HS-27A (cell line): Measurements from ENCODE around the gene SPEF2.
"Not testable (repeated sequence)": the region's sequence is repeated elsewhere in the genome, so short reads cannot be mapped to it uniquely, and the experiment has no call there.

Source experiments
- DNase-seq: peaks from one replicate; pipeline ENCODE4 v3.0.0-alpha.2; 2012; ENCODE audit warnings: low read depth, missing footprints

The SPEF2 gene

GRCh38 chr5:35823347-35824098 lies 205.9 kb downstream of the SPEF2 start:
- no peak for DNase-seq

GRCh38 chr5:35826056-35826455 lies 208.4 kb downstream of the SPEF2 start:
- no peak for DNase-seq

GRCh38 chr5:35826554-35826953 lies 208.9 kb downstream of the SPEF2 start:
- DNase-seq: no peak

GRCh38 chr5:35828082-35828598 lies 210.5 kb downstream of the SPEF2 start:
- no peak for DNase-seq

- no peak for DNase-seq
Observed at GRCh38 chr5:35830587-35830986, 212.9 kb downstream of the SPEF2 start.

- no peak for DNase-seq
Observed at GRCh38 chr5:35832762-35833161, 215.1 kb downstream of the SPEF2 start.

- DNase-seq: no peak
Observed at GRCh38 chr5:35833224-35833623, 215.6 kb downstream of the SPEF2 start.

GRCh38 chr5:35835796-35836742 lies 218.4 kb downstream of the SPEF2 start:
- DNase-seq: no peak

GRCh38 chr5:35838370-35839042 lies 220.8 kb downstream of the SPEF2 start:
- DNase-seq: no peak

- DNase-seq: no peak
Observed at GRCh38 chr5:35842856-35843255, 225.2 kb downstream of the SPEF2 start.

GRCh38 chr5:35845508-35845907 lies 227.8 kb downstream of the SPEF2 start:
- not testable (repeated sequence) for DNase-seq

- DNase-seq: no peak
Observed at GRCh38 chr5:35847491-35847890, 229.8 kb downstream of the SPEF2 start.

GRCh38 chr5:35847961-35848360 lies 230.3 kb downstream of the SPEF2 start:
- DNase-seq: no peak

GRCh38 chr5:35849860-35850259 lies 232.2 kb downstream of the SPEF2 start:
- DNase-seq: no peak

GRCh38 chr5:35850967-35851680 lies 233.5 kb downstream of the SPEF2 start:
- DNase-seq: no peak

- no peak for DNase-seq
Observed at GRCh38 chr5:35852084-35852734, 234.5 kb downstream of the SPEF2 start.

- no peak for DNase-seq
Observed at GRCh38 chr5:35852773-35853172, 235.1 kb downstream of the SPEF2 start.

GRCh38 chr5:35853631-35854030 lies 236.0 kb downstream of the SPEF2 start:
- no peak for DNase-seq

GRCh38 chr5:35854248-35854647 lies 236.6 kb downstream of the SPEF2 start:
- no peak for DNase-seq

- no peak for DNase-seq
Observed at GRCh38 chr5:35855187-35855586, 237.5 kb downstream of the SPEF2 start.

- not testable (repeated sequence) for DNase-seq
Observed at GRCh38 chr5:35856186-35856764, 238.6 kb downstream of the SPEF2 start.
